ENCODE data around the gene ITGB5. TPM values are rescaled to one million over a fixed set of nuclear protein-coding genes. Genes with fewer than 3 reads are reported as not detected.

Gene ITGB5
- total and polyA plus RNA-seq, 2 donors (not counting 1 experiment from before 2014, with no cell fraction given), result 99.7 to 196 TPM

GRCh38 chr3:124804875-124805274 lies 82.3 kb downstream of the ITGB5 start:
- Histone ChIP-seq H3K79me2 (ENCODE audit: control insufficient read depth, insufficient read depth, low read length) (no peaks in the 10 kb centered on the region), H3K4me1 (ENCODE audit: control insufficient read depth, extremely low read depth, insufficient read depth, low read length) (no peaks in the 10 kb centered on the region), H4K20me1 (ENCODE audit: control insufficient read depth, extremely low read depth, insufficient read depth, low read length) (no peaks in the 10 kb centered on the region), H3K27me3 (ENCODE audit: control insufficient read depth, insufficient read depth, low read length) (no peaks in the 10 kb centered on the region), H3K36me3 (ENCODE audit: control insufficient read depth, insufficient read depth, low read length) (peaks cover 3% of the 10 kb centered on the region), H3K27ac (ENCODE audit: insufficient read depth, low read length) (no peak overlapping the region), H3K9me3 (ENCODE audit: control insufficient read depth, insufficient read depth, low read depth, low read length) (no peaks in the 10 kb centered on the region), H3K9ac (ENCODE audit: insufficient read depth, low read length) (no peak overlapping the region), H3K4me2 (ENCODE audit: extremely low read depth, insufficient read depth, low read length) (no peak overlapping the region), H2AFZ (ENCODE audit: low read length) (no peak overlapping the region), H3K4me3 (replicated peaks in 1 of 4; ENCODE audit: control extremely low read depth in 1 of 4, insufficient read depth in 1 of 4, low read depth in 3 of 4, low read length in 4 of 4) (no peak overlapping the region)
- no peak for TF ChIP-seq EZH2 (IDR thresholded peaks at IDR 0.05; ENCODE audit: low read length, missing control alignments)
- TF ChIP-seq CTCF (conservative IDR thresholded peaks at IDR 0.05 in 1 of 2, IDR thresholded peaks at IDR 0.05 in 1 of 2; ENCODE audit: low read depth in 1 of 2, low read length in 2 of 2), result no peak
- no peak for DNase-seq (ENCODE audit: low read depth in 2 of 2)

- H3K9me3 ChIP-seq (ENCODE audit: control insufficient read depth, insufficient read depth, low read depth, low read length), result no peaks in the 10 kb centered on the region
- no peak for DNase-seq (ENCODE audit: low read depth in 2 of 2)
- TF ChIP-seq EZH2 (IDR thresholded peaks at IDR 0.05; ENCODE audit: low read length, missing control alignments) (no peak), CTCF (conservative IDR thresholded peaks at IDR 0.05 in 1 of 2, IDR thresholded peaks at IDR 0.05 in 1 of 2; ENCODE audit: low read depth in 1 of 2, low read length in 2 of 2) (no peak)
- H3K27ac ChIP-seq (ENCODE audit: insufficient read depth, low read length), result no peak overlapping the region
- H4K20me1 ChIP-seq (ENCODE audit: control insufficient read depth, extremely low read depth, insufficient read depth, low read length), result no peaks in the 10 kb centered on the region
- no peaks in the 10 kb centered on the region for H3K36me3 ChIP-seq (ENCODE audit: control insufficient read depth, insufficient read depth, low read length)
- no peak overlapping the region for H3K4me2 ChIP-seq (ENCODE audit: extremely low read depth, insufficient read depth, low read length)
- no peak overlapping the region for H3K4me3 ChIP-seq (replicated peaks in 1 of 4; ENCODE audit: control extremely low read depth in 1 of 4, insufficient read depth in 1 of 4, low read depth in 3 of 4, low read length in 4 of 4)
- no peaks in the 10 kb centered on the region for H3K27me3 ChIP-seq (ENCODE audit: control insufficient read depth, insufficient read depth, low read length)
- H3K79me2 ChIP-seq (ENCODE audit: control insufficient read depth, insufficient read depth, low read length), result no peaks in the 10 kb centered on the region
- H2AFZ ChIP-seq (ENCODE audit: low read length), result no peak overlapping the region
- H3K9ac ChIP-seq (ENCODE audit: insufficient read depth, low read length), result no peak overlapping the region
- no peaks in the 10 kb centered on the region for H3K4me1 ChIP-seq (ENCODE audit: control insufficient read depth, extremely low read depth, insufficient read depth, low read length)
Observed at GRCh38 chr3:124802702-124803101, 84.5 kb downstream of the ITGB5 start.

- H3K4me2 ChIP-seq (ENCODE audit: extremely low read depth, insufficient read depth, low read length), result no peak overlapping the region
- H3K27me3 ChIP-seq (ENCODE audit: control insufficient read depth, insufficient read depth, low read length), result no peaks in the 10 kb centered on the region
- H3K4me1 ChIP-seq (ENCODE audit: control insufficient read depth, extremely low read depth, insufficient read depth, low read length), result no peaks in the 10 kb centered on the region
- H3K9me3 ChIP-seq (ENCODE audit: control insufficient read depth, insufficient read depth, low read depth, low read length), result no peaks in the 10 kb centered on the region
- H3K79me2 ChIP-seq (ENCODE audit: control insufficient read depth, insufficient read depth, low read length), result no peaks in the 10 kb centered on the region
- H3K4me3 ChIP-seq (replicated peaks in 1 of 4; ENCODE audit: control extremely low read depth in 1 of 4, insufficient read depth in 1 of 4, low read depth in 3 of 4, low read length in 4 of 4), result no peak overlapping the region
- H3K9ac ChIP-seq (ENCODE audit: insufficient read depth, low read length), result no peak overlapping the region
- H3K27ac ChIP-seq (ENCODE audit: insufficient read depth, low read length), result no peak overlapping the region
- no peak for TF ChIP-seq CTCF (conservative IDR thresholded peaks at IDR 0.05 in 1 of 2, IDR thresholded peaks at IDR 0.05 in 1 of 2; ENCODE audit: low read depth in 1 of 2, low read length in 2 of 2)
- TF ChIP-seq EZH2 (IDR thresholded peaks at IDR 0.05; ENCODE audit: low read length, missing control alignments), result no peak
- no peak overlapping the region for H2AFZ ChIP-seq (ENCODE audit: low read length)
- DNase-seq (ENCODE audit: low read depth in 2 of 2), result no peak
- H4K20me1 ChIP-seq (ENCODE audit: control insufficient read depth, extremely low read depth, insufficient read depth, low read length), result no peaks in the 10 kb centered on the region
- H3K36me3 ChIP-seq (ENCODE audit: control insufficient read depth, insufficient read depth, low read length), result no peaks in the 10 kb centered on the region
Observed at GRCh38 chr3:124802061-124802698, 85.0 kb downstream of the ITGB5 start.

Data from fibroblast of lung (primary cell).